RKO (cell line): Measurements from ENCODE around the gene TLN1.

Experiments
- DNase-seq: peaks from one replicate; pipeline ENCODE4 v3.0.0-alpha.2; 2016; ENCODE audit warnings: low spot score

The TLN1 gene

GRCh38 chr9:35732185-35732799 is at the start of gene TLN1, which contains the start of gene CREB3:
TSS of gene TLN1 (minus strand) at chr9:35732195. CDS start at chr9:35725694, 6,501 bp downstream.
TSS of gene CREB3 (plus strand) at chr9:35732666. CDS start at chr9:35732773, 107 bp downstream.
- DNase-seq, result peak; percentile 98

DNA sequence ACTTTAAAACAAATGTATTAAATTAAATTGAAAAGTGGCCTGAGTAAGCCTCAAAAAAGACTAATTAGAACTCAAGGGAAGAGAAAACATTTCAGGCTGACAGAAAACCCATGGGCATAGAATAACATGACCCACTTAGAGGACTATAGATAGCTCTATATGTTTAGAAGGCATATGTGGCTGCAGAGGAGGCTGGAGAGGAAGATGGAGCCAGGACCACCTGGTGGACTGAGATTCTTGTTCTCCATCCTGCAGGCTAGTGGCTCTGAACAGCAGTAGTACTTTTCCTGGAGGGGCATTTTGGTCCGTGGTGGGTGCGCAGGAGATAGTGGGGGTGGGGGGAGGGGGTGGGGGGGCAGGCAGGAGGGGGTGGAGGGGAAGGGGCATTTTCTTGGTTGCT is 49.1 kb upstream of the TLN1 start:
- DNase-seq, result no peak

DNA sequence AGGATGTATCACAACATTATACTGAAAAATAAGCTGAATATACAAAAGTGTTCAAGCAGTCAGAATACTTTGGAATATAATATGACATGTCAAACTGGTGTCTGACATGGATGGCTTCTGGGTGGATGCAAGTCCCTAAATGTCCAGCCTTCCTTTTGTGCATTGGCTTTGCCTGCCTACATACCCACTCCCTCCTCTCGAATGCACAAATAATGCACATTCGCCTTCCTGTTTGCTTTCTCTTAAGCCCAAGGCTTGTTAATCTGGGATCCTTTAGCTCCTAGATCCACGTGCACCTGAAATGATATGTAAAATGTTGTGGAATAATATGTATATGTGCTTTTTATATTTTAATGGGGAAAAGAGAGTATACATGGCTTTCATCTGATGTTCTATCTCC is 46.5 kb upstream of the TLN1 start:
- no peak for DNase-seq

GRCh38 chr9:35776018-35776417 is 44.0 kb upstream of the TLN1 start:
- no peak for DNase-seq

DNA sequence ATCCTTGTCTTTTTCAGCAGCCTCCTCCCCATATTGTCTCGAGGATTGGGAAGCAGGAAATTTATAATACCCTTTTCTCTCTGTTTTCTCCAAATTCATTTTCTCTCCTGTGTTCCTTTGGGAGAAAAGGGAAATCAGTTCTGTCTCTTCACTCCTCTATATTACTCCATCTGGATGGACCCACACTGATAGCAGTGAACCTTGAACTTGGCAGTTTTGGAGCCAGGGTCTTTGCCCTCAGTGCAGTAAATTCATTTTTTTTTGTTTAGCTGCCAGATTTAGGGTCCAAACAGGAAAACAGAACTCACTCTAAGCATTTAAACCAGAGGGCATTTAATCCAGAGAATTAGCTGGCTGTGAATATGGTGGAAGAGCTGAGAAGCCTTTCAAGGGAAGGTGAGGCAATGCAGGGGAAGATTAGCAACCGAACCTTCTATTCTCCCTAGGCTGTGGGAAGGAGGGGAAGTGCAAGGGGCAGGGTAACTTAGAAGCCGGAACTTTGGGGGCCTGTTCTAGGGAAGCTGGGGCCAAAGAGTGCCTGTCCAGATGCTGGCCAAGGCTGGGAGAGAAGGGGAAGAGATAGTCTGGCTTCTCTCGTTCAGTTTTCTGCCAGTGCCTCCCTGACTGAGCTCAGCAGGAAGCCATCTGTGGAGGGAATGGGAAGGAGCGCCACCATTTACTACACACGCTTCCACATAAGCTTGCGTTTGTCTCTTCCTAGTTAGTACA is 43.1 kb upstream of the TLN1 start:
- DNase-seq, result no peak

DNA sequence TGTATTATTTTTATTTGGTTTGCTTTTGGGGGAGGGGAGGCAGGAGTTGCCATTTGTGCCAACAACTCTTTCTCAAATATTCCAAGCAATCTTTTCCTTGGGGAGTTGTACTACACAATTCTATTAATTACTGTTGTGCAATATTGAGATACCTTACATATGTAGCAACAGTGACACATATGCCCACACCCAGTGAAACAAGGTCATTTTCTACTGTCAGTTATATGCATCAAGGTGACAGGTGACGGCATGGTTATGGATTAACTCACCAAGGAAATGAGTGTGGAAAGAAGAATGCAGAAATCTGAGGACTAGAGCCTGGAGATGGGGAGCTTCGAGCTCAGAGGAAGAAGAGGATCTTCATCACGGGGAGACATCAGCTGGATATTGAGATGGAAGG is 39.9 kb upstream of the TLN1 start:
- DNase-seq, result no peak

DNA sequence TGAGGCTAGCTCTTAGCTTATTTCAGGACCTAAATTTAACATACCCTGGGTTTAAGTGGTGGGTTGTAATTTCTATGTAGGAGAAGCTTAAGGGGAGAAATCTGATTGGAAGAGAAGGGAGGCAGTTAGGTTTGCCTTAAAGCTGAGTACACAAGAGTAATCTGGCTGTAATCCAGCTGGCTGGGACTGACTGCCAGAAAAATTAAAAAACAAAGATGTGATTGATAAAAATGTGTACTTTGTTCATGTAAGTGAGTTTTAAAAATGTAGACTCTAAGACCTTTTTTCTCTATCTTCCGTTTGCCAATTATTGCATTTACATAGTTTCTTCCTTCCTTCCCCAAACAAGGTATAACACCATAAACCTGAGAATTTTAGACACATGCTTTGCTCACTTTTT is 39.5 kb upstream of the TLN1 start:
- no peak for DNase-seq

DNA sequence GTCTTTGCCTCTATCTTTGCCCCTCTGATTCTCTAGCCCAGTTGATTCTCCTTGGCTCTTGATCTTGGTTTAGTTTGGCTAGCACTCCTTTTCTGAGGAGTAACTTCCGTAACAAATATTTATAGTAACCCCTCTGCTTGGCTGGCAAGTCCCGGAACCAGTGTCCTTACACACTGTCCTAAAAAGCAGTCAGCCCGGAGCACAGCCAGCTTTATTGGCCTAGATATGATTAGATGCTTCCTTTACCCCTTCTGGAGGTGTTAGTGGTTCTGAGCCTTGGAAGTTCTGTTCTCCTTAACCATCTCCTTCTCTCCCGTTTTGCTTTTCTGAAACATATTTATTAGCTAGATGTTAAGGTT is 39.1 kb upstream of the TLN1 start:
- DNase-seq, result no peak

- no peak for DNase-seq
Measured at GRCh38 chr9:35769763-35770162, 37.8 kb upstream of the TLN1 start.

GRCh38 chr9:35767458-35767857 is 35.5 kb upstream of the TLN1 start:
- no peak for DNase-seq

- DNase-seq, result no peak
Measured at GRCh38 chr9:35766997-35767396, 35.0 kb upstream of the TLN1 start.

DNA sequence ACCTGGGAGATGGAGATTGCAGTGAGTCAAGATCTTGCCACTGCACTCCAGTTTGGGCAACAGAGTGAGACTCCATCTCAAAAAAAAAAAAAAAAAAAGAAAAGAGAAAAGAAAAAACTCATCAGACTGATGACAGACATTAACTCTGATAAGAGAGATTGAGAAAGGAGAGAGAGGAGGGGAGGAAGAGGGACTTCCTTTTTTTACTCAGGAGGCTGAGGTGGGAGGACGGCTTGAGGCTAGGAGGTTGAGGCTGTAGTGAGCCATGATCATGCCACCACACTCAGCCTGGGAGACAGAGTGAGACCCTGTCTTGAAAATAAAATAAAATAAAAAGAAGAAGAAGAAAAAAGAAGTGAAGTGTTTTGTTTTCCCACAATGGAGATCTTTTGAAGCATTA is 31.8 kb upstream of the TLN1 start:
- DNase-seq, result no peak

DNA sequence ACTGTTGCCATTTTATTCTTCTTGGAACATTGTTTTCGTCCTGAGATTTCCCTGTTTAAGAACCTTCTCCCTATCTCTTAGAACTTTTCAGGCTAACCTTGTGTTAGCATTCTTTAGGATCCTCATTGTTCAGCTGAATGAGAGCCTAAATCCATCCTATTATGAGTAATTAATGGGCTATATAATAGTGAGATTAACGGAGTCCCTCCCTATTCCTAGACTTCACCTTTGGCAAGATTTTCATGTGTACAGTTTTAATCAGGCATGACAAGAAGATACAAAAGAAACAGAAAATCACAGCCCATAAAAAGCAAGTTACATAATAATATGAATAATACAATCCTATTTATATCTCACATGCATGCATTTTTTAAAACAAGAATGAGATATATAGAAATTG is 31.2 kb upstream of the TLN1 start:
- no peak for DNase-seq

GRCh38 chr9:35760651-35761050 is 28.7 kb upstream of the TLN1 start:
- DNase-seq, result no peak

GRCh38 chr9:35759795-35760194 is 27.8 kb upstream of the TLN1 start:
- DNase-seq, result no peak

GRCh38 chr9:35758475-35759050 is 26.6 kb upstream of the TLN1 start:
- no peak for DNase-seq

GRCh38 chr9:35757892-35758275 is 25.9 kb upstream of the TLN1 start:
- peak; percentile 40 for DNase-seq

- DNase-seq, result peak; percentile 80
Measured at GRCh38 chr9:35757226-35757891, 25.4 kb upstream of the TLN1 start.

DNA sequence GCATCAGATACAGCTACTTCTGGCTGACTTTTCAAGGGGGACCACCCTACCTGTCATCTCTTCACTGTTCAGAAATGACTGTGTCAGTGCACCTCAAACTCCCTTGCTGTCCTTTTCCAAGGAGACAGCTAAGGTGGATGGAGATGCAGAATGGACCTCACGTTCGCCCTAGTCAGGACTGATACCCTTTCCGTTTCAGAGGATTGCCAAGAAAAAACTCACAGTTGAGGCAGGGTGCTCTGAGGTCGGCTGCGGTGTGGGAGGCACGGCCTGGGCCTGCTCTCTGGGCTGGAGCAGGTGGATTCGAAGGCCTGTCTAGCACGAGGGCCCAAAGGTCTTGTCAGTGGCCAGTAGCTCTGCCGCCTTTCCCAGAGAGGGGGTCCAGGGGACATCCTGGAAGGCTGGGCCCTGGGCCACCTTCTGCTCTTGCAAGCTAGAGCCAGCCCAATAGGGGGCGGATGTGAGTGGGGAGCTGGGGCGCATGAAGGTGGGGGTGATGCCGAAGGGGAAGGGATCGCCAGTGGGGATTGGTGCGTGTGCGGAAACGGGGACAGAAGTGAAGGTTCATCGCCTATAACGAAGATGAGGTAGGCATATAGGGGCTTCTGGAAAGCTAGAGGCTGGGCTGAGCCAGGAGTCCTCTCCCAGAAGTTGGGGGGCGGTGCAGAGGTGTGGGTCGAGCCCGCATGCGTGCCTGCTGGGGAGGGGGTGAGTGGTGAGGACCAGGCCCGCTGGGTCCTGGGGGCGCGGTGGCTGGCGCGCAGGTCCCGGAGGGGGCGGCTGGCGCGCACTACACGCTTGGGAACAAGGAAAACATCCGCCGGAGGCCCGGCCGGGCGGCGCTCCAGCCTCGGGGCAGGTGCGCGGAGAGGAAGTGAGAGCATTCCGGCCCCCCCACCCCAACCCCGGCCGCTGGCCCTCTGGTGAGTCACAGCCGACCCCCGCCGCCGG is 24.6 kb upstream of the TLN1 start:
- peak; percentile 83 for DNase-seq

- no peak for DNase-seq
Measured at GRCh38 chr9:35755071-35755470, 23.1 kb upstream of the TLN1 start.

- no peak for DNase-seq
Measured at GRCh38 chr9:35754264-35754663, 22.3 kb upstream of the TLN1 start, which contains the start of gene MSMP. TSS of gene MSMP (minus strand) at chr9:35754276. CDS start at chr9:35754129, 147 bp downstream.

DNA sequence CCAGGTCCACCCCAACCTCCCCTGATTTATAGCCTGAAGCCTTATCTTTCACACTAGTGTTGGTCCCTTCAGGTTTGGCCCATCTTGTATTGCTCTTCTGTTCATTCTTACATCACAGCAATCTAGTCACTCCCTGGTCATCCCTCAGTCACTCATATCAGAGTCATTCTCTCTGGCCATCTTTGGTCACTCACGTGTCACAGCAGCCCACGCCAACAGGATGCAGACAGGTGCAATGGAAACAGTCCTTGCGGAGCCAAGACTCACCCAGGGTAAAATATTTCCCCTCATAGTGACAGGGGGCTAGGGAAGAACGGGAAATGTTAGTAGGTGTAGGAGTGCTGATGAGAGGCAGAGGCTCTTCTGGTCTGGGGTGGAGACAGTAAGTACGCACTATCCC is 21.5 kb upstream of the TLN1 start:
- peak; percentile 72 for DNase-seq
